Activated CD4-positive, alpha-beta memory T cell treated with anti-CD3 and anti-CD28 coated beads, Interleukin-2, amount 10 ng/mL, durations not matched to agents 7 days and 5 days (primary cell): Measurements from ENCODE around the gene CEBPB. TPM values are rescaled to one million over a fixed set of nuclear protein-coding genes. Genes with fewer than 3 reads are reported as not detected.
A peak's percentile ranks its signal among the peaks of the same experiment; 100 is the strongest.

Source experiments
- CTCF ChIA-PET: fragments of 350-600 bp; sonication (Branson Sonifier 250); formaldehyde crosslinking; loops from one replicate; lab custom pipeline; 2021; ENCODE audit warnings: antibody characterized with exemption, inconsistent platforms; lab: Charles Lee
- POLR2A ChIA-PET: fragments of 350-600 bp; sonication (Branson Sonifier 250); formaldehyde crosslinking; loops from one replicate; lab custom pipeline; 2021; ENCODE audit warnings: antibody characterized with exemption; lab: Charles Lee
- DNase-seq: peaks from one replicate; pipeline ENCODE4 v3.0.0-alpha.2; 2020
- H3K27ac Mint-ChIP-seq: one replicate; pipeline ENCODE4 v1.8.0; 2021; ENCODE audit warnings: mild to moderate bottlenecking, mixed read lengths
- H3K27me3 Mint-ChIP-seq: one replicate; pipeline ENCODE4 v1.8.0; 2021; ENCODE audit warnings: mixed read lengths
- H3K36me3 Mint-ChIP-seq: one replicate; pipeline ENCODE4 v1.8.0; 2021; ENCODE audit warnings: low read depth, mixed read lengths
- H3K4me1 Mint-ChIP-seq: one replicate; pipeline ENCODE4 v1.8.0; 2021; ENCODE audit warnings: mixed read lengths
- H3K4me3 Mint-ChIP-seq: one replicate; pipeline ENCODE4 v1.8.0; 2021; ENCODE audit warnings: mild to moderate bottlenecking, mixed read lengths
- H3K9me3 Mint-ChIP-seq: one replicate; pipeline ENCODE4 v1.8.0; 2021; ENCODE audit warnings: mixed read lengths
- total RNA-seq, 2 experiments: library from RNA; stranded (reverse); gene quantifications; one replicate each; pipeline ENCODE4 v1.2.3, GENCODE V29; 2021

Gene CEBPB
- total RNA-seq, 2 experiments from 2014 or later = 36.5 to 37.5 TPM

- Mint-ChIP-seq H3K9me3 (no peaks in the 10 kb centered on the region), H3K36me3 (no peaks in the 10 kb centered on the region), H3K4me3 (no peak overlapping the region), H3K27me3 (no peaks in the 10 kb centered on the region), H3K27ac (no peak overlapping the region), H3K4me1 (peaks cover 6% of the 10 kb centered on the region)
- ChIA-PET CTCF (no interaction called here), POLR2A (no interaction called here)
- DNase-seq = no peak
Measured at GRCh38 chr20:50221501-50222308, 31.1 kb downstream of the CEBPB start.

- ChIA-PET CTCF (no interaction called here), POLR2A (no interaction called here)
- Mint-ChIP-seq H3K4me1 (peaks cover 11% of the 10 kb centered on the region), H3K27ac (no peak overlapping the region), H3K9me3 (no peaks in the 10 kb centered on the region), H3K36me3 (no peaks in the 10 kb centered on the region), H3K27me3 (no peaks in the 10 kb centered on the region), H3K4me3 (no peak overlapping the region)
- DNase-seq = no peak
Measured at GRCh38 chr20:50222309-50223038, 31.8 kb downstream of the CEBPB start.

GRCh38 chr20:50223039-50224005 lies 32.7 kb downstream of the CEBPB start:
- ChIA-PET POLR2A (no interaction called here), CTCF (no interaction called here)
- no peak overlapping the region for H3K27ac Mint-ChIP-seq
- H3K9me3 Mint-ChIP-seq = no peaks in the 10 kb centered on the region
- H3K27me3 Mint-ChIP-seq = no peaks in the 10 kb centered on the region
- DNase-seq = no peak
- no peak overlapping the region for H3K4me3 Mint-ChIP-seq
- no peaks in the 10 kb centered on the region for H3K36me3 Mint-ChIP-seq
- H3K4me1 Mint-ChIP-seq = peaks cover 16% of the 10 kb centered on the region

GRCh38 chr20:50224052-50224451 lies 33.4 kb downstream of the CEBPB start:
- Mint-ChIP-seq H3K4me3 (no peak overlapping the region), H3K36me3 (no peaks in the 10 kb centered on the region), H3K9me3 (no peaks in the 10 kb centered on the region), H3K4me1 (peaks cover 17% of the 10 kb centered on the region), H3K27ac (no peak overlapping the region), H3K27me3 (no peaks in the 10 kb centered on the region)
- DNase-seq = no peak
- CTCF ChIA-PET = no interaction called here
- POLR2A ChIA-PET = no interaction called here

- no peaks in the 10 kb centered on the region for H3K36me3 Mint-ChIP-seq
- H3K27ac Mint-ChIP-seq = no peak overlapping the region
- no peaks in the 10 kb centered on the region for H3K27me3 Mint-ChIP-seq
- no peak overlapping the region for H3K4me3 Mint-ChIP-seq
- H3K9me3 Mint-ChIP-seq = no peaks in the 10 kb centered on the region
- H3K4me1 Mint-ChIP-seq = peaks cover 19% of the 10 kb centered on the region
- ChIA-PET POLR2A (no interaction called here), CTCF (no interaction called here)
- no peak for DNase-seq
Measured at GRCh38 chr20:50224531-50225255, 34.1 kb downstream of the CEBPB start.

GRCh38 chr20:50226093-50226974 lies 35.7 kb downstream of the CEBPB start:
- Mint-ChIP-seq H3K4me3 (no peak overlapping the region), H3K4me1 (peaks cover 19% of the 10 kb centered on the region), H3K27ac (no peak overlapping the region), H3K27me3 (no peaks in the 10 kb centered on the region), H3K9me3 (no peaks in the 10 kb centered on the region), H3K36me3 (no peaks in the 10 kb centered on the region)
- ChIA-PET CTCF (no interaction called here), POLR2A (no interaction called here)
- peak; percentile 19 for DNase-seq

- H3K4me1 Mint-ChIP-seq = peaks cover 16% of the 10 kb centered on the region
- no peak for DNase-seq
- H3K36me3 Mint-ChIP-seq = no peaks in the 10 kb centered on the region
- H3K27ac Mint-ChIP-seq = no peak overlapping the region
- no peaks in the 10 kb centered on the region for H3K27me3 Mint-ChIP-seq
- ChIA-PET CTCF (no interaction called here), POLR2A (no interaction called here)
- H3K9me3 Mint-ChIP-seq = no peaks in the 10 kb centered on the region
- H3K4me3 Mint-ChIP-seq = no peak overlapping the region
Measured at GRCh38 chr20:50227506-50227905, 36.9 kb downstream of the CEBPB start.

GRCh38 chr20:50229156-50229607 lies 38.6 kb downstream of the CEBPB start:
- H3K27me3 Mint-ChIP-seq = peaks cover 3% of the 10 kb centered on the region
- no peak overlapping the region for H3K27ac Mint-ChIP-seq
- no peak overlapping the region for H3K4me3 Mint-ChIP-seq
- H3K4me1 Mint-ChIP-seq = peaks cover 16% of the 10 kb centered on the region
- ChIA-PET POLR2A (no interaction called here), CTCF (interaction anchor here (1.6 kb wide), 1 partner anchor 250 kb away, joined by 3 read pairs; no protein-coding TSS in a partner anchor)
- no peaks in the 10 kb centered on the region for H3K36me3 Mint-ChIP-seq
- H3K9me3 Mint-ChIP-seq = no peaks in the 10 kb centered on the region
- DNase-seq = no peak

- Mint-ChIP-seq H3K4me3 (no peak overlapping the region), H3K36me3 (no peaks in the 10 kb centered on the region), H3K9me3 (no peaks in the 10 kb centered on the region), H3K4me1 (peaks cover 18% of the 10 kb centered on the region), H3K27ac (no peak overlapping the region), H3K27me3 (peaks cover 7% of the 10 kb centered on the region)
- DNase-seq = no peak
- POLR2A ChIA-PET = no interaction called here
- CTCF ChIA-PET = no interaction called here
Measured at GRCh38 chr20:50230184-50230583, 39.6 kb downstream of the CEBPB start.

- DNase-seq = no peak
- ChIA-PET POLR2A (no interaction called here), CTCF (no interaction called here)
- Mint-ChIP-seq H3K36me3 (no peaks in the 10 kb centered on the region), H3K4me1 (peaks cover 23% of the 10 kb centered on the region), H3K27ac (no peak overlapping the region), H3K9me3 (no peaks in the 10 kb centered on the region), H3K4me3 (no peak overlapping the region), H3K27me3 (peaks cover 7% of the 10 kb centered on the region)
Measured at GRCh38 chr20:50230871-50231560, 40.4 kb downstream of the CEBPB start.

GRCh38 chr20:50231854-50232253 lies 41.2 kb downstream of the CEBPB start:
- Mint-ChIP-seq H3K4me3 (no peak overlapping the region), H3K4me1 (peaks cover 23% of the 10 kb centered on the region), H3K9me3 (no peaks in the 10 kb centered on the region), H3K27me3 (peaks cover 7% of the 10 kb centered on the region), H3K27ac (no peak overlapping the region), H3K36me3 (no peaks in the 10 kb centered on the region)
- DNase-seq = no peak
- POLR2A ChIA-PET = no interaction called here
- CTCF ChIA-PET = no interaction called here
